IPS DF 6.9 (cell line): ENCODE measurements around the gene LAMB3.

Experiments
- DNase-seq: peaks from one replicate; pipeline ENCODE4 v3.0.0-alpha.2; 2013; ENCODE audit warnings: low read depth, low spot score
- H3K27ac ChIP-seq: one replicate; pipeline ENCODE4 v1.5.1; 2013; ENCODE audit warnings: low read length, control low read depth
- H3K27me3 ChIP-seq: 2 replicates; pipeline ENCODE4 v1.6.1; 2013; ENCODE audit warnings: mild to moderate bottlenecking, low read length; ENCODE audit not compliant: control insufficient read depth, insufficient read depth
- H3K36me3 ChIP-seq: 2 replicates; pipeline ENCODE4 v1.6.1; 2013; ENCODE audit warnings: low read length; ENCODE audit not compliant: control insufficient read depth, insufficient read depth
- H3K4me1 ChIP-seq: 2 replicates; pipeline ENCODE4 v1.6.1; 2013; ENCODE audit warnings: low read length; ENCODE audit not compliant: control insufficient read depth, insufficient read depth
- H3K4me3 ChIP-seq: 2 replicates; pipeline ENCODE4 v1.5.1; 2013; ENCODE audit warnings: mild to moderate bottlenecking, low read length
- H3K9me3 ChIP-seq: 2 replicates; pipeline ENCODE4 v1.6.1; 2013; ENCODE audit warnings: low read length, inconsistent platforms; ENCODE audit not compliant: control insufficient read depth, insufficient read depth
- WGBS: extraction: QIAGEN DNeasy Blood & Tissue Kit; methylation state at CpG from one replicate; pipeline ENCODE4 v1.1.7; 2013; ENCODE audit warnings: mixed read lengths, missing lambda C conversion rate; ENCODE audit not compliant: insufficient read length, insufficient coverage; 5-methylcytosine and 5-hydroxymethylcytosine counted together

The LAMB3 gene

GRCh38 chr1:209633335-209633997, 18.8 kb downstream of the LAMB3 start:
- DNase-seq = no peak
- no peaks in the 10 kb centered on the region for H3K9me3 ChIP-seq
- H3K4me1 ChIP-seq = peaks cover 4% of the 10 kb centered on the region
- no peaks in the 10 kb centered on the region for H3K36me3 ChIP-seq
- no peak overlapping the region for H3K4me3 ChIP-seq
- no peak overlapping the region for H3K27ac ChIP-seq
- WGBS = no CpG with 5 or more reads among the region's 6 CpGs
- H3K27me3 ChIP-seq = no peaks in the 10 kb centered on the region

- peaks cover 6% of the 10 kb centered on the region for H3K4me1 ChIP-seq
- H3K27me3 ChIP-seq = no peaks in the 10 kb centered on the region
- WGBS = no CpG with 5 or more reads among the region's 17 CpGs
Measured at GRCh38 chr1:209630383-209631225, 21.6 kb downstream of the LAMB3 start.

GRCh38 chr1:209629621-209630382, 22.4 kb downstream of the LAMB3 start:
- peaks cover 6% of the 10 kb centered on the region for H3K4me1 ChIP-seq
- DNase-seq = no peak
- H3K27ac ChIP-seq = no peak overlapping the region
- no peaks in the 10 kb centered on the region for H3K36me3 ChIP-seq
- no CpG with 5 or more reads among the region's 11 CpGs for WGBS
- H3K9me3 ChIP-seq = no peaks in the 10 kb centered on the region
- no peaks in the 10 kb centered on the region for H3K27me3 ChIP-seq
- no peak overlapping the region for H3K4me3 ChIP-seq

More at GRCh38 chr1:209630383-209631225, 21.6 kb downstream of the LAMB3 start:
- Histone ChIP-seq H3K36me3 (no peaks in the 10 kb centered on the region), H3K4me3 (no peak overlapping the region), H3K27ac (no peak overlapping the region), H3K9me3 (no peaks in the 10 kb centered on the region)
- no peak for DNase-seq

GRCh38 chr1:209628618-209629299, 23.5 kb downstream of the LAMB3 start:
- WGBS = no CpG with 5 or more reads among the region's 7 CpGs
- Histone ChIP-seq H3K27me3 (no peaks in the 10 kb centered on the region), H3K27ac (no peak overlapping the region), H3K9me3 (no peaks in the 10 kb centered on the region), H3K4me1 (peaks cover 6% of the 10 kb centered on the region), H3K36me3 (no peaks in the 10 kb centered on the region), H3K4me3 (no peak overlapping the region)
- no peak for DNase-seq

- WGBS = no CpG with 5 or more reads among the region's 16 CpGs
- H3K36me3 ChIP-seq = no peaks in the 10 kb centered on the region
- H3K4me3 ChIP-seq = no peak overlapping the region
- no peak overlapping the region for H3K27ac ChIP-seq
- no peaks in the 10 kb centered on the region for H3K9me3 ChIP-seq
- no peaks in the 10 kb centered on the region for H3K27me3 ChIP-seq
- peak; percentile 75 for DNase-seq
- H3K4me1 ChIP-seq = peaks cover 6% of the 10 kb centered on the region
Measured at GRCh38 chr1:209627732-209628196, 24.5 kb downstream of the LAMB3 start.

- Histone ChIP-seq H3K4me1 (peaks cover 6% of the 10 kb centered on the region), H3K4me3 (no peak overlapping the region), H3K9me3 (no peaks in the 10 kb centered on the region), H3K27me3 (no peaks in the 10 kb centered on the region), H3K36me3 (no peaks in the 10 kb centered on the region), H3K27ac (no peak overlapping the region)
- no CpG with 5 or more reads among the region's 16 CpGs for WGBS
- DNase-seq = no peak
Measured at GRCh38 chr1:209627027-209627731, 25.0 kb downstream of the LAMB3 start.

GRCh38 chr1:209626346-209627026, 25.7 kb downstream of the LAMB3 start:
- H3K4me3 ChIP-seq = no peak overlapping the region
- H3K4me1 ChIP-seq = peaks cover 6% of the 10 kb centered on the region
- no peaks in the 10 kb centered on the region for H3K36me3 ChIP-seq
- no peaks in the 10 kb centered on the region for H3K9me3 ChIP-seq
- no peaks in the 10 kb centered on the region for H3K27me3 ChIP-seq
- no peak overlapping the region for H3K27ac ChIP-seq
- no CpG with 5 or more reads among the region's 19 CpGs for WGBS
- no peak for DNase-seq

- WGBS = no CpG with 5 or more reads among the region's 18 CpGs
- DNase-seq = no peak
- H3K9me3 ChIP-seq = no peaks in the 10 kb centered on the region
- H3K27me3 ChIP-seq = no peaks in the 10 kb centered on the region
- H3K27ac ChIP-seq = no peak overlapping the region
- H3K36me3 ChIP-seq = no peaks in the 10 kb centered on the region
- peaks cover 6% of the 10 kb centered on the region for H3K4me1 ChIP-seq
- H3K4me3 ChIP-seq = no peak overlapping the region
Measured at GRCh38 chr1:209625791-209626285, 26.4 kb downstream of the LAMB3 start.
